COLO829 (cell line): ENCODE results near the gene RNASE12.
"Not testable (repeated sequence)": the region's sequence is repeated elsewhere in the genome, so short reads cannot be mapped to it uniquely, and the experiment has no call there.

Source experiments
- DNase-seq: peaks from one replicate; pipeline ENCODE4 v3.0.0; 2012; ENCODE audit warnings: low spot score

Gene RNASE12, protein sequence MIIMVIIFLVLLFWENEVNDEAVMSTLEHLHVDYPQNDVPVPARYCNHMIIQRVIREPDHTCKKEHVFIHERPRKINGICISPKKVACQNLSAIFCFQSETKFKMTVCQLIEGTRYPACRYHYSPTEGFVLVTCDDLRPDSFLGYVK

DNA sequence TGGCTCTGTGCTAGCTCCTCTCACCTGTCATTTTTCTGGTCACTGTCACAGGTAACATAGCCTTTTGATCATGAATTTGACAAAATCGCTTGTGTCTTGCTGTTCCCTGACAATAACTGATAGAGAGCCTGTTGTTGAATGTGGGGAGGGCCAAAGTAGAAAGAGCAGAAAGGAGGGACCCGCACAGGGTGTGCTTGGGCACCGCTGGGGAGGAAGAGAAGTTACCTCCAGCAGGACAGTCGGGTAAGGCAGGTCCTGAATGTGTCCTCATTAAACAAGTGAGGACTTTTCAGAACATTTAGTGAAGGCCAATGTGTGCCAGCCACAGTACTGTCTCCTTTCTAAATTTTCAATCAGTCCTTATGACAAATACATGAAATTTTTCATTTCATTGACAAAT is at the start of gene RNASE12:
TSS of gene RNASE12 (minus strand) at position 142 of the 400 bp plus-strand sequence. CDS start 653 bp downstream, outside the sequence.
- DNase-seq, result no peak

DNA sequence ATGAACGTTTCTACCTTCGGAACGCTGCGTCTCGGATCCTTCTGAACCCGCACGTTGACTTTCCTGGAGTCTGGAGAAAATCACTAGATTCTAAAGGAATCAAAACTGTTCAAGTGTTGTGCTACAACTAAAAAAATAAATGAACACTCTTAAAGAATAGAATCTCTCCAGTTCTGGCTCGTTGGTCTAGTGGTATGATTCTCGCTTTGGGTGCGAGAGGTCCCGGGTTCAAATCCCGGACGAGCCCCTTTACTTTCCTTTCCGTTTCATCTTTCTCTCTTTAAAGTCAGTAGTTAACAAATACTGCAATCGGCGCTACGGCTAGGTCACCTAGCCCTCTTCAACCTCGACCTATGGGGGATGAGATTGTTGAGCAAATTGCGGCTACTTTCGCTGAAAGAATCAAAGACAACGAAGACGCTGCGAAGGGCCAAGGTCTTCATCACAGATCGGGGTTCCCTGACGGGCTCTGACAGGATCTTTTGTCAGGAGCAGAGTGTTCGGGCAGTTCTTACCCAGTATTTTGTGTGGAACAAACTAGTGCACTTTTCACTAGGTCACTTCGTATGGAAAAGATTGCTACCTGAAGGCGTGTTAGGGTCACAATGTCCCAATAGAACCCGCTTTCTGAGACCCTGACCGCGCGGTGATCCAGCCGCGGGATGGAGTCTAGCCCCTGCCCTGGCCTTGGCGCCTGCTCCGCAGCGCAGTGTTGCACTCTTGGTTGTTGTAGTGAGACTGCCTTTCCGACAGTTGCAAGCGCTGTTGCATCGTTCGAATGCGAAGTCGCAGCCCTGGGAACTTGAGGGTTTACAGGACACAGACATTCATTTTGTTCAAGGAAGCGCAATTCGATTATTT is 41.9 kb upstream of the RNASE12 start:
- peak; percentile 86 for DNase-seq

DNA sequence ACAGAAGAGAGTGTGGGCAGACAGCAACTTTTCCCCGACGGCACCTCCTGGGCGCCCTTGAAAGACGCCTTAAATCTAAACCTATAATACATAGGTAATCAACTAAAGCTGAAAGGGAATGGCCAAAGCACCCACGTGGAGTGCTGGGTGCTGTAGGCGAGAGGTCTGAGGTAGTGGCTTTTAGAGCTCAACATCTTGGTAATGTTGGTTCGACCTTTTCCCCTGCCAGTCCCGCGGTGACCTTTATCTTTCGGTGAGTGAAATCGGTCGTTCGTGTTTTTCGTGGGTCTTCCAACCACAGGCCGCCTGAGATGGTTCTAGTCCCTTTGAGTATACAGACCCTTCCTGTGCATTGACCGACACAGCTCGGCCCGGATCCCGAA is 41.3 kb upstream of the RNASE12 start:
- DNase-seq, result no peak

DNA sequence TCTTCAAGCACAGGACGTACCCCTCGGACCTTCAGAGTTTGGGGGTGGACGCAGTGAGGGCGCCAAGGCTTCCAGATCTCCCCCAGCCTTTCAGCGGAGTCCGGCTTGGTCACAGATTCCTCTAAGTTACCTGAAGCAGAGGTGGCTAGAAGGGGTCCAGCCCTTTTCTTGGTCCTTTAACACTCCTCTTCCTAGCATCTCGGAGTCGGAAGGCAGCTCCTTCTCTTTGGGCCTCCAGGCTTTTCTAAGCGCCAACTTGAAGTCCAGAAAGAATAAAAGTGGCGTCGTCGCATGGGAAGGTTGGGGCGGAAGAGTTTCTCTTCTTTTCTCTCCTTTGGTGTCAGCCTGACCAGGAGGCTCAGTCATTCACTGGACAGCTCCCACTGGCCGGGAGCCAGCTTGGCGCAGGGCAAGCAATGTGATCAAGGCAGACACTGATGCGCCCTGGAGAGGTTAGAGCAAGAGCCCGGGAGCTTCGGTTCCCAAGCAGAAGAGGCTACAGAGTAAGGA is 40.8 kb upstream of the RNASE12 start:
- peak; percentile 82 for DNase-seq

DNA sequence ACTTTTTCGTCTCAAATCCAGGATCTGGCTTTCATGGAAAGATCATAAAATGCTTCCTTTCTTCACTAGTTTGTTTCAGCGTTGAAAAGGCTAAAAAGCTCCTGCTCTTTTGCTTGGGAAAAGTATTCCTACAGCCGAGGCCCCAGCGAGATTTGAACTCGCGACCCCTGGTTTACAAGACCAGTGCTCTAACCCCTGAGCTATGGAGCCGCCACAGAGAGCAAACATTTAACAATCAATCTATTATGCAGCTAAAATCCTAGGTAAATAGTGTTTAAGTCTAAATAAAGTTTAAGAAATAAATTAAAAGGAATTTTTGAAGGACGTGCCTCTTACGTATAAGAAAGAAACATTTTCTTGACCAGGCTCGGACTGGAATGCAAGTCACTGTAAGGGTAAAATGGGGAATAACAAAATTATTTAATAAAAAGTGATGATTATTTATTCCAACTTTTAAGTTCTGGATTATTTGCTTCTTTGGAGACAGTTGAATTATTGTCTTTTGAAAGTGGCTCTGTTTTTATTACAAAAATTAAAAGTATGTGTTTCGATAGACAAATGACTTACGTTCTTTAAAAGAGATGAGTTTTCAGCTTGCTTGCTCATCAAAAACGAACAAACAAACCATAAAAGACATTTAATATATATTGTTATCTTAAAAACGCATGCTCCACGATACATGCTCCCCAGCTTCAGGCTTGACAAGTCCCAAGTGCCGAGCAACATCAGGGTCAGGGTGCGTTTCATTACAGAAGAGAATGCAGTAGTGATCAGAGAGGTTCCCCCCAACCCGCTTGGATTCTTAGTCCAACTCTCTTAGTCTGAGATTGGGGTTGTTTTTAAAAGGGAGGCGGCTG is 40.1 kb upstream of the RNASE12 start:
- DNase-seq, result no peak

DNA sequence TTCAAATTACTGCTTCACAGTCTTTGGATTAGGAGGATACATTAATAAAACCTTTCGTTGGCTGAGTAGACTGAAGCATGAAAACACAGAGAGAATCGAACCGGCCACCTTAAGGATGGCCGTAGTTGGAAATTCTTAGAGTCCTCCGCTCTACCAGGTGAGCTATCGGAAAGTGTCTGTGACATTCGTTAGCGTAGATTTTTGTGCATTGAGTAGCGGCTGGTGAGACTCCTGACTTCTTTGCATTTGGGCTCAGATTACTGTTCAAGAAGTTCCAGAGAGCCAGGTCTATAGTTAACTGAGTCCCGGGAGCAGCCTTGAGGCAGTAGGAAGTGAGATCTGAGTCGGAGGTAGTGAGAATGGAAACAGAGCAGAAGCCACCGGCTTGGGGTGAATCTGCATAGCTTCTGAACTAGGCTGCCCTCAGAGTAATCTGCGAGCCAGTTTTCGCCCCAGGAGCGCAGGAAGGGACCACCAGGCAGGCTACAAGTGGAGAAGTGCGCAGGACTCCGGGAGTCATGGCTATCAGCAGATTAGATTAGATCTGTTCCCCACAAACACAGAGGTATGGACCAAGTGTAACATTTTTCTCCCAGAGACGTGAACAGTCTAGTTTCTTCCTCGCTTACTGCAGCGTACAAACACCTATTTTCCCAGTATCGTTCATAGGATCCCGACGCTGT is 39.3 kb upstream of the RNASE12 start:
- DNase-seq, result peak; percentile 81

DNA sequence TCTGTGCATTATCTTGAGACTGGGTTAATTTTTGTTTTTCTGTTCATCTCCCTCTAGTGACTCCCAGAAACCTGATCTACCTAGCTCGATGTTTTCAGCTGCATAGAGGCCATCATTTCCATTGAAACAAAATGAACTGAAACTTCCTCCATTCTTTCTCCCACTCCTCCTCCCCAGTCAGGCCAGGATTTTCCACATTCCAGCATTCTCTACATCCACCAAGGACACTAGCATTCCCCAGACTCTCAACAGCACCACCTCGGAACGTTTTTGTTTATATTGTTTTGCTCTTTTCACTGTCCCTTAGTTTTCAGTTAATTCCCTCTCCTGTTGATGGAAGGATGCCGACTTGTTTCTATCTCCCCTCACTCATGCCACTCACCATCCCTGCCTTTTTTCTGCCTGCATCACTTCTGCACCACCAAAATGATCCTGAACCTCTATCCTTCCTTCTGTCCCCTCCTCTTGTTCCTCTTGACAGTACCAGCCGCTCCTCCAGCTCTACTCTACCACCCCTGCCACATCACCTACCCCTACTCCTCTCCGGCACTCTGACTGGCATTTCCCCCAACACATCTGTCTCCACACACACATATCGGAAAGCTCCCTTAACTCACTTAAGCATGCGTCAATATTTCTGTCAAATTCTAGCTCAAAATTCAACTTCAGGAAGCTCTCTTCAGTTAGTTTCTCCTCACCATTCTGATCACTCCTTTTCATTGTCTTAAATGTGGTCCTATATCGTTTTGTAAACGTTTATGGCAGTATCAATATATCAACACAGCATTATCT is 37.1 kb upstream of the RNASE12 start:
- DNase-seq, result no peak

DNA sequence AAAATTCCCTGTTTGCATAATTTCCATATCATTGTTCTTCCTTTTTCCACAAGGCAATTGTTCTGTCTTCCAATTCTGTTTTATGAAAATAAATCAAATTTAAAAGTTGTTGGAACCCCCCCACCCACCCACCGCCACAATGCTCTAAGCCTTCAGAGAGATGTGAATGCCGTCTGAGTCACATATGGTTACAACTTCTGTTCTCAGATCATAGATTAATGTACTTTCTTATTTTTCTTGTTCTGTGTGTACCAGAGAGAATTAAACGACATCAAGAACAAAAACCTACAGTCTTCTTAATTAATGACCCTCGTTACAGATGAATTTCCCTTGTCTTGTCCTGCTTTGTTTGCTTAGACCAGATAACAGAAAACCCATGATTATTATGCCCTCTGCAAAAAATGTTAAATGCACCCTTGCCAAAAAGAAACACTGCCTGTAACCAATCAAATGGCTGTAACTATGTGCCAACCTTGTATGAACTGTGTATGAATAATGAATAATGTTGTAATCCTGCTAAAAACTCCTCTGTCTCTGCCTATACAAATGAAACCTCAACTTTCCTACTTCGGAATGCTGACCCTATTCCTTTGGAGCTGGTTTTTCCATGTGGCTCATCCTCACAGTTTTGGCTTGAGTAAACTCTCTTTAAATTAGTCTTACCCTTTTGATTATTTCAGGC is 36.3 kb upstream of the RNASE12 start:
- no peak for DNase-seq

DNA sequence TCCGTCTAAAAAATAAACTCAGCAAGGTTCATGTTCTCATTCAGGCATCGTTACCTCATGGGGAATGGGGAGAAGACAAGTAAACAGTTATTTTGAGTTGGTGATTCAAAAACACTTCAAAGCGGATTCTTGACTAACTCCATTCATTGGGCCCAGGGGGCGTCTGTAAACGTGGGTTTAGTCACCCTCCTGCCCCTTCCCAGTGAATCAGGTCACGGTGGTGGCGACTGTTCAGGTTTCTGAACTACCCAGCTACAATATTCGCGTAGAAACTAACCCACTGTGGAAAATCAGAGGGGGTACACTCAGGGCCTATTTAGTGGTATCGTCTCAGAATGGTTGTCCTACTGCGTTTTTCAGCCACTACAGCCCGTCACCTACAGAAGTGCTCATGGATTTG is 35.1 kb upstream of the RNASE12 start:
- no peak for DNase-seq

DNA sequence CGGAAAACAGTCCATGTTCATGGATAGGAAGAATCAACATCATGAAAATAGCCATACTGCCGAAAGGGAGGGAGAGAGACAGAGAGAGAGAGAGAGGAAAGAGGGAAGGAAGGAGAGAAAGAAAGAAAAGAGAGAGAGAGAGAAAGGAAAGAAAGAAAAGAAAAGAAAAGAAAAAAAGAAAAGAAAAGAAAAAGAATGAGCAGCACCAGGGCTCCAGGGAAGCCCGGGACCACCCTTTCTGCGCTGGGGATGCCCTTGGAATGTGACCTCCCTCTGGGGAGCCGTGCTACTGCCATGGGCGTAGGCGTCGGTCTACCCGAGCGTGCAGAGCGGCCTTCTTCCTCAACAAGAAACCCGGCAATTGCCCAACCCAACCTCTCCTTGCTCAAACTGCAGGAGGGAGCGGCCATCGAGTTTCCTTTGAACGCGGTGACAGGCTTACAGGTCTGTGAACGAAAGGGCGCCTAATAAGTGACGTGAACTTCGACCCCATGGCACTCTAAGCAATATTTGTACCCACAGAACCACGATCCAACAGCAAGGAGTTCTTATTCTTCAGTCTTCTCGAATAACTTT is 33.4 kb upstream of the RNASE12 start:
- no peak for DNase-seq

DNA sequence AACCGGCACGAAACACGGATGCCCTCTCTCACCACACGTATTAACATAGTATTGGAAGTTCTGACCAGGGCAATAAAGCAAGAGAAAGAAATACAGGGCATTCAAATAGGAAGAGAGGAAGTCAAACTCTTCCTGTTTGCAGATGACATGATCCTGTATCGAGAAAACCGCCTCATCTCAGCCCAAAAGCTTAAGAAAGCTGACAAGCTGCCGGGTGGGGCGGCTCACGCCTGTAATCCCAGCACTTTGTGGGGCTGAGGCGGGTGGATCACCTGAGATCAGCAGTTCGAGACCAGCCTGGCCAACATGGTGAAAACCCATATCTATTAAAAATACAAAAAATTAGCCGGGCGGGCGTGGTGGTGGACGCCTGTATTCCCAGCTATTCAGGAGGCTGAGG is 32.6 kb upstream of the RNASE12 start:
- no peak for DNase-seq

DNA sequence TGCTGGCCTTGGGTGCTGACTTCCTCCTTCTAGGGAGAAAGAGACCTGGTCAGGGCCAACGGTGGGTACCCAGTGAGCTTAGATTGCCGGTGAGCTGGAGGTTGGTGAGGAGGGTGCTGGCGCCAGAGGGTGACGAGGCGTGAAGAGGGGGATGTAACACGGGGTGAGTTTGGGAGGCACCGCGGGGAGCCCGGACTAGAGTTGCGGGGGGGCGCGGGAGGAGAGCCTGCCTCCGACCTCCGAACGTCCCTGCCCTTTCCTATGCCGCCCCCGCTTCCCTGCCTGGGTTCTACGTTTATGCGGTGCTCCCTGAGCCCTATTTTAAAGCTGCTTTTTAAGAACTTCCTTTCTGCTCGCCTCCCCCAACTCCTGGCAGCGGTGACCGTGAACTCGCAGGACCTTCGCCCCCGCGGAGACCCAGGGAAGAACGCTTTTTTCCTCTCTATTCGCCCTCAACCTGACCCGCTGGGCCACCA is 31.7 kb upstream of the RNASE12 start:
- no peak for DNase-seq

DNA sequence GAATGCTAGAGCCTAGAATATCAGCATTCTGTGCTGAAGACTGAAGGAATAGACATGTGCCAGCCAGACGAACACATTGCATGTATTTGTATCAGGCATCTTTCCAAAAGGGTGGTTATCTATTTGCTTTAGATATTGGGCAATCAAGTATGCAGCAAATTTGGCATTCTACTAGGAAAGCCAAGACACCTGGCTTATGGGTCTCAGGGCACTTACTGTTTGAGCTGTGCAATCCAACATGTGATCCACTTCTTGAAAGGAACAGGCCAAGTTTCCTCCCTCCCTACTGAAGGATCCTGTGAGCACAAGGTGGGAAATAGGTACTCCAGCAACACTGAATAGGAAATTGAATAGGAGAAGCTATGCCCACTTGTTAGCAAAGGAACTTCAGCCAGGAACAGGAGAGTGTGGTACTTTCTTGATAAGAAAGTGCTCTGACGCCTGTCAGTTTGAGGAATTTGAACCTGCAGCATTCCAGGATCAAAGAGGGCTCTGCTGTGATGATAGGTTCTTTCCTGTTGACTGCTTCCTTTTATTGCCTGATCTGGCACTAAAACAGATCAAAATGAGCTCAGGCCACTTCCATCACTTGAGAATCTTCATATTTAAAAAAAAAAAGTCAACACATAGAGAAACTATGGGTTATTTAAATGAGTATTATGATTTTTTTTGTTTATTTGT is 29.8 kb upstream of the RNASE12 start:
- no peak for DNase-seq

DNA sequence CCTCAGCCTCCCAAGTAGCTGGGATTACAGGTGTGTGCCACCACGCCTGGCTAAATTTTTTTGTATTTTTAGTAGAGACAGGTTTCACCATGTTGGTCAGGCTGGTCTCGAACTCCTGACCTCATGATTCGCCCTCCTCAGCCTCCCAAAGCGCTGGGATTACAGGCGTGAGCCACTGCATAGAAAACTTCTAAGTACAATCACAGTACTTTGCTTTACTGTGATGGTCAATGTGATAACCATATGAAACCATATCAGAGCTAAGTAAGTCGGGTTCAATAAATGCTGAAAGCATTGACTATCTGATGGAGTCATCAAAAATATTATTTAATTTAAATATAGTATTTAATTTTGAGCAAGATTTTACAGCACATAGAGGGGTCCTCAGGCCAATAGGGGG is 28.5 kb upstream of the RNASE12 start:
- DNase-seq, result not testable (repeated sequence)

DNA sequence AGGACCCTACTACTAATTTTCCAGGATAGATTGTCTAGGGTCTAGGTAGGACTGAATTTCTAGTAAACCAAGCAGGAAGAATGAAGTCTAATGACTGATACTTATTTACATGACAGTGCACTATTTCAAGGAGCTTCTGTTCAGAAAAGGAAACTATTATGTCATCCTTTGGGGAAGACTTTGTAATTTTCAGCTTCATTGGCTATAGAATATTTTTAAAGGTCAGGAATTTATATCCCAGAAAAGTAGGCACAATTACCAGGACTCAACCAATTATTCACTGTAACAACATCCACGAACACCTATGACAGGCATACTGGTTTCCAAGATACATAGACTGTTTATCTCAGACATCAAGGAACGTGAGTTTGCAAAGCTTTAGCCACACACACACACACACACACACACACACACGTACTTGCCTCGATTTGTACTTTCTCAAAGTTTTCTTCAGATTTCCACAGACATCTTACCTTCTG is 27.1 kb upstream of the RNASE12 start:
- DNase-seq, result no peak

DNA sequence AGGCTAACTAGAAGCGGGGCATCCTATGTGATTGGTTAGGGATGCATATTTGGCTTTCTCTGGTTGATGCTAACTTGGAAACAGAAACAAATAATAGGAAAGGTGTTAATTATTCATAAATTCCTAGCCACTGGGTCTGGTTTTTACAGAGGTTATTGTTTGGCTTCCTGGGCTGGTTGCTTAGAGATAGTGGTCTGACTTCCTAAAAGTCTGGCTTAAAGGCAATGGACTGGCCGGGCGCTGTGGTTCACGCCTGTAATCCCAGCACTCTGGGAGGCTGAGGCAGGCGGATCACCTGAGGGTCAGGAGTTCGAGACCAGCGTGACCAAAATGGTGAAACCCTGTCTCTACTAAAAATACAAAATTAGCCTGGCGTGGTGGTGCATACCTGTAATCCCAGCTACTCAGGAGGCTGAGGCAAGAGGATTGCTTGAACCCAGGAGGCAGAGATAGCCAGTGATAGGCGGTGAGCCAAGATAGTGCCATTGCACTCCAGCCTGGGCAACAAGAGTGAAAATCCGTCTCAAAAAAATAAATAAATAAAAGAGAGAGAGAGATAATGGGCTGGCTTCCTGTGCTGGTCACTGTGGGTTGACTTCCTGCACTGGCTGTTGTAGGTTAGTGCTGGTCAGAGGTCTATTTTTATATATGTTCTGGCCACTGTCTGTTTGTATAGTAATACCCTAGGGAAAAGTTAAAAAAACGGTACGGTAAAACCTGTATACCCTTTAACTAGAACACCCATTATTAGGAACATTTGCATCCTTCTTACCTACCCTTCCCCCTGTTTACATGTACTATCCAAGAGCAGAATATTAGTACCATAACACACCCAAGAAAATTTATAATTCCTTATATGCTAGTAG is 26.2 kb upstream of the RNASE12 start:
- no peak for DNase-seq

DNA sequence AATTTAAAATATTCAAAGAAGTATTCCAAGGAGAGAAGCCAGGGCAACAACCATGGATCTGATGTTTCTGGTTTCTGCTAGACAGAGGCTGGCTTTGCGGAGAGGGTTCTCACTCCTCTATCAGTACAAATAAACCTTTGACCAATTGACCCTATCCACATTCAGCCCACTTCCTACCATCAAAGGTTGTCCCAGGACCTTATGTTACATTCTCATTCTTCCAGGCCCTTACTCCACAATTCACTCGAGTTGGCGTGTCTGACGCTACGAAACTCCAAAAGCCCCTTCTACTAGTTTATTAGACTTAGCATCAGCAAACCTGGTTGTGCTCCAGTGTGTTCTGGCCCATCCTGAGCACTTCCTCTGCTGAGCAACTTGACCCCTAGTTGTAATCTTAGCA is 24.8 kb upstream of the RNASE12 start:
- DNase-seq, result no peak
